Measurements from ENCODE around the gene SLCO3A1.

GRCh38 chr15:91916051-91916450 is 62.5 kb downstream of the SLCO3A1 start:
- TF ChIP-seq CTCF (conservative IDR thresholded peaks at IDR 0.05; ENCODE audit: low read length), result no peak
- no peak for TF ChIP-seq EZH2phosphoT487 (IDR thresholded peaks at IDR 0.05; ENCODE audit: borderline replicate concordance, low read depth, low read length)
